K562 (cell line): ENCODE data around the gene EPB41L1.

Experiments used
- ARNT ChIP-seq, 2 experiments: fragments of 450-650 bp; IDR thresholded peaks; 2 replicates each; pipeline ENCODE4 v1.6.1; 2016; ENCODE audit warnings: mild to moderate bottlenecking in 1 of 2
- CREBBP ChIP-seq: IDR thresholded peaks from one replicate; pipeline ENCODE4 v1.6.1; 2012; ENCODE audit warnings: low read depth, mild to moderate bottlenecking, control low read depth, inconsistent platforms, low read length
- DACH1 ChIP-seq: fragments of 450-650 bp; IDR thresholded peaks from 2 replicates; pipeline ENCODE4 v1.6.1; 2018; ENCODE audit not compliant: partially characterized antibody
- ETV5 ChIP-seq: sonication (generic); formaldehyde crosslinking; IDR thresholded peaks from 2 replicates; pipeline ENCODE4 v1.4.0; 2020; ENCODE audit warnings: low read depth, mild to moderate bottlenecking, missing genetic modification reagents
- IFI16 ChIP-seq: fragments of 250-450 bp; sonication (Bioruptor Pico); IDR thresholded peaks from 2 replicates; pipeline ENCODE4 v2.1.2; 2022; ENCODE audit warnings: mild to moderate bottlenecking, inconsistent platforms
- MYNN ChIP-seq, 2 experiments: sonication (generic); formaldehyde crosslinking in 1 of 2; IDR thresholded peaks; 2 replicates each; pipeline versions ENCODE4 v1.5.0 to v1.6.1; 2016 to 2020; ENCODE audit warnings: antibody characterized with exemption in 1 of 2, missing genetic modification reagents in 1 of 2
- POLR2AphosphoS5 ChIP-seq: IDR thresholded peaks from 2 replicates; pipeline ENCODE4 v1.6.1; 2011; ENCODE audit warnings: mild to moderate bottlenecking, low read depth, low read length, moderate library complexity; ENCODE audit not compliant: control insufficient read depth, insufficient read depth
- SMAD4 ChIP-seq: fragments of 250-450 bp; sonication (Bioruptor Pico); conservative IDR thresholded peaks from 2 replicates; pipeline ENCODE4 v1.8.0; 2021; ENCODE audit warnings: inconsistent platforms, mild to moderate bottlenecking, moderate library complexity
- U2AF1 ChIP-seq: fragments of 200-400 bp; formaldehyde crosslinking; optimal IDR thresholded peaks from 2 replicates; pipeline ENCODE3; 2017; ENCODE audit warnings: mild to moderate bottlenecking, low read depth, low read length, moderate library complexity
- ZBTB12 ChIP-seq: fragments of 250-450 bp; sonication (Bioruptor Pico); IDR thresholded peaks from 2 replicates; pipeline ENCODE4 v1.4.0; 2020
- ZNF124 ChIP-seq: sonication (generic); formaldehyde crosslinking; IDR thresholded peaks from 2 replicates; pipeline ENCODE4 v1.8.1; 2022; ENCODE audit warnings: missing genetic modification reagents
- ZNF274 ChIP-seq: IDR thresholded peaks from 2 replicates; pipeline ENCODE4 v1.6.1; 2011; ENCODE audit warnings: low read depth, mild to moderate bottlenecking, low read length, moderate library complexity, borderline replicate concordance
- TF ChIP-seq, protein P1 (sequence below), 3 experiments: IDR thresholded peaks in 2 of 3; conservative IDR thresholded peaks in 1 of 3; 2 replicates each; pipeline ENCODE4 v1.5.1; 2011 to 2012; ENCODE audit warnings: low read length in 3 of 3, mild to moderate bottlenecking in 3 of 3, control low read depth in 2 of 3, improper control_type of control experiment in 1 of 3, inconsistent platforms in 1 of 3, low read depth in 1 of 3, mixed read lengths in 1 of 3, moderate library complexity in 1 of 3; ENCODE audit not compliant: insufficient read depth in 2 of 3
- TF ChIP-seq, protein P2 (sequence below), 3 experiments: fragments of 200-800 bp in 1 of 3; fragments of 250-450 bp in 1 of 3; fragments of 450-650 bp in 1 of 3; sonication (Bioruptor Pico) in 1 of 3; sonication (Bioruptor generic) in 1 of 3; formaldehyde crosslinking in 1 of 3; IDR thresholded peaks; 2 replicates each; pipeline versions ENCODE4 v1.6.1 to v1.8.0; 2016 to 2022; ENCODE audit warnings: mild to moderate bottlenecking in 2 of 3, missing genetic modification characterization in 2 of 3, missing compliant biosample characterization in 1 of 3, moderate library complexity in 1 of 3

- TF ChIP-seq U2AF1 (no peak), ETV5 (no peak), DACH1 (no peak), SMAD4 (CRISPR knock-in tag) (no peak), ARNT (IDR thresholded peaks at IDR 0.05) (no peak), MYNN (IDR thresholded peaks at IDR 0.05) (no peak), MYNN (CRISPR knock-in tag; IDR thresholded peaks at IDR 0.05) (no peak), ZNF124 (CRISPR knock-in tag) (no peak), IFI16 (CRISPR knock-in tag) (no peak), ZBTB12 (no peak), ZNF274 (no peak), POLR2AphosphoS5 (no peak), CREBBP (no peak)
- TF ChIP-seq, protein P1, sequence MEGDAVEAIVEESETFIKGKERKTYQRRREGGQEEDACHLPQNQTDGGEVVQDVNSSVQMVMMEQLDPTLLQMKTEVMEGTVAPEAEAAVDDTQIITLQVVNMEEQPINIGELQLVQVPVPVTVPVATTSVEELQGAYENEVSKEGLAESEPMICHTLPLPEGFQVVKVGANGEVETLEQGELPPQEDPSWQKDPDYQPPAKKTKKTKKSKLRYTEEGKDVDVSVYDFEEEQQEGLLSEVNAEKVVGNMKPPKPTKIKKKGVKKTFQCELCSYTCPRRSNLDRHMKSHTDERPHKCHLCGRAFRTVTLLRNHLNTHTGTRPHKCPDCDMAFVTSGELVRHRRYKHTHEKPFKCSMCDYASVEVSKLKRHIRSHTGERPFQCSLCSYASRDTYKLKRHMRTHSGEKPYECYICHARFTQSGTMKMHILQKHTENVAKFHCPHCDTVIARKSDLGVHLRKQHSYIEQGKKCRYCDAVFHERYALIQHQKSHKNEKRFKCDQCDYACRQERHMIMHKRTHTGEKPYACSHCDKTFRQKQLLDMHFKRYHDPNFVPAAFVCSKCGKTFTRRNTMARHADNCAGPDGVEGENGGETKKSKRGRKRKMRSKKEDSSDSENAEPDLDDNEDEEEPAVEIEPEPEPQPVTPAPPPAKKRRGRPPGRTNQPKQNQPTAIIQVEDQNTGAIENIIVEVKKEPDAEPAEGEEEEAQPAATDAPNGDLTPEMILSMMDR (IDR thresholded peaks at IDR 0.05 in 2 of 3, conservative IDR thresholded peaks at IDR 0.05 in 1 of 3; ENCODE audit: insufficient read depth in 2 of 3, low read depth in 1 of 3, low read length in 3 of 3), result no peak
- TF ChIP-seq, protein P2, sequence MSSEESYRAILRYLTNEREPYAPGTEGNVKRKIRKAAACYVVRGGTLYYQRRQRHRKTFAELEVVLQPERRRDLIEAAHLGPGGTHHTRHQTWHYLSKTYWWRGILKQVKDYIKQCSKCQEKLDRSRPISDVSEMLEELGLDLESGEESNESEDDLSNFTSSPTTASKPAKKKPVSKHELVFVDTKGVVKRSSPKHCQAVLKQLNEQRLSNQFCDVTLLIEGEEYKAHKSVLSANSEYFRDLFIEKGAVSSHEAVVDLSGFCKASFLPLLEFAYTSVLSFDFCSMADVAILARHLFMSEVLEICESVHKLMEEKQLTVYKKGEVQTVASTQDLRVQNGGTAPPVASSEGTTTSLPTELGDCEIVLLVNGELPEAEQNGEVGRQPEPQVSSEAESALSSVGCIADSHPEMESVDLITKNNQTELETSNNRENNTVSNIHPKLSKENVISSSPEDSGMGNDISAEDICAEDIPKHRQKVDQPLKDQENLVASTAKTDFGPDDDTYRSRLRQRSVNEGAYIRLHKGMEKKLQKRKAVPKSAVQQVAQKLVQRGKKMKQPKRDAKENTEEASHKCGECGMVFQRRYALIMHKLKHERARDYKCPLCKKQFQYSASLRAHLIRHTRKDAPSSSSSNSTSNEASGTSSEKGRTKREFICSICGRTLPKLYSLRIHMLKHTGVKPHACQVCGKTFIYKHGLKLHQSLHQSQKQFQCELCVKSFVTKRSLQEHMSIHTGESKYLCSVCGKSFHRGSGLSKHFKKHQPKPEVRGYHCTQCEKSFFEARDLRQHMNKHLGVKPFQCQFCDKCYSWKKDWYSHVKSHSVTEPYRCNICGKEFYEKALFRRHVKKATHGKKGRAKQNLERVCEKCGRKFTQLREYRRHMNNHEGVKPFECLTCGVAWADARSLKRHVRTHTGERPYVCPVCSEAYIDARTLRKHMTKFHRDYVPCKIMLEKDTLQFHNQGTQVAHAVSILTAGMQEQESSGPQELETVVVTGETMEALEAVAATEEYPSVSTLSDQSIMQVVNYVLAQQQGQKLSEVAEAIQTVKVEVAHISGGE (CRISPR knock-in tag; IDR thresholded peaks at IDR 0.05), result no peak
These were observed 25.9 kb upstream of the EPB41L1 start for GRCh38 chr20:36128463-36129159.
